Type B pancreatic cell (in vitro differentiated cells): ENCODE measurements around the gene VIT. TPM values are rescaled to one million over a fixed set of nuclear protein-coding genes. Genes with fewer than 3 reads are reported as not detected.
A peak's percentile ranks its signal among the peaks of the same experiment; 100 is the strongest.

Source experiments
- DNase-seq: peaks from one replicate; pipeline ENCODE4 v3.0.0; 2021; ENCODE audit warnings: mixed read lengths; ENCODE audit not compliant: unreplicated experiment; ENCODE audit errors: extremely low spot score
- H3K27ac Mint-ChIP-seq: 2 replicates; pipeline ENCODE4 v1.8.0; 2021; ENCODE audit warnings: mild to moderate bottlenecking, mixed read lengths
- H3K27me3 Mint-ChIP-seq: 2 replicates; pipeline ENCODE4 v1.8.0; 2021; ENCODE audit warnings: mixed read lengths
- H3K36me3 Mint-ChIP-seq: 2 replicates; pipeline ENCODE4 v1.8.0; 2021; ENCODE audit warnings: mixed read lengths
- H3K4me1 Mint-ChIP-seq: one replicate; pipeline ENCODE4 v1.8.0; 2021; ENCODE audit warnings: mixed read lengths; ENCODE audit not compliant: unreplicated experiment
- H3K4me3 Mint-ChIP-seq: 2 replicates; pipeline ENCODE4 v1.8.0; 2021; ENCODE audit warnings: mild to moderate bottlenecking, mixed read lengths
- H3K9me3 Mint-ChIP-seq: 2 replicates; pipeline ENCODE4 v1.8.0; 2021; ENCODE audit warnings: mixed read lengths
- total RNA-seq: library from RNA; stranded (reverse); gene quantifications from 2 replicates; pipeline ENCODE4 v1.2.1, GENCODE V29; 2021; ENCODE audit warnings: low replicate concordance
- TF ChIP-seq, protein P1 (sequence below): fragments of 200-600 bp; sonication (generic); conservative IDR thresholded peaks from 2 replicates; pipeline ENCODE4 v1.5.0; 2021; ENCODE audit warnings: antibody characterized with exemption, mild to moderate bottlenecking

VIT gene
- total RNA-seq, 1 donor from 2014 or later: 1.2 TPM

DNA sequence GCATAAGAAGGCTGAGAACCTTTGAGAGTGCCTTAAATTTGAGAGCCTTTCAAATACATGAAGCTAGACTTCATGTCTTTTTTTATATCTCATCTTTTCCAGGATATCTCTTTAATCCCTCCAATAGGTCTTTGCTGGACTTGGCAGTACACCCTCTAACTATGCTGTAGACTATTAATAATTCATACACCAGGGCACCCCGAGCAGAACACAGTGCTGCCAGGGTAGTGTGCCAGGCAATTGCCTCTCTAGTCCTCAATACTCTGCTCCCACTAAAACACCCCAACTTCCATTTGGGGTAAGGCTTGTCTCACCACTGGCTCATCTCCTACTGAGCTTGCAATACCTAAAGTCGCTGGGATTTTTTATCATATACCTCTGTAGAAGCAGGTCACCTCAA, 80.8 kb downstream of the VIT start:
- H3K9me3 Mint-ChIP-seq: no peaks in the 10 kb centered on the region
- peaks cover 16% of the 10 kb centered on the region for H3K27me3 Mint-ChIP-seq
- TF ChIP-seq, protein P1, sequence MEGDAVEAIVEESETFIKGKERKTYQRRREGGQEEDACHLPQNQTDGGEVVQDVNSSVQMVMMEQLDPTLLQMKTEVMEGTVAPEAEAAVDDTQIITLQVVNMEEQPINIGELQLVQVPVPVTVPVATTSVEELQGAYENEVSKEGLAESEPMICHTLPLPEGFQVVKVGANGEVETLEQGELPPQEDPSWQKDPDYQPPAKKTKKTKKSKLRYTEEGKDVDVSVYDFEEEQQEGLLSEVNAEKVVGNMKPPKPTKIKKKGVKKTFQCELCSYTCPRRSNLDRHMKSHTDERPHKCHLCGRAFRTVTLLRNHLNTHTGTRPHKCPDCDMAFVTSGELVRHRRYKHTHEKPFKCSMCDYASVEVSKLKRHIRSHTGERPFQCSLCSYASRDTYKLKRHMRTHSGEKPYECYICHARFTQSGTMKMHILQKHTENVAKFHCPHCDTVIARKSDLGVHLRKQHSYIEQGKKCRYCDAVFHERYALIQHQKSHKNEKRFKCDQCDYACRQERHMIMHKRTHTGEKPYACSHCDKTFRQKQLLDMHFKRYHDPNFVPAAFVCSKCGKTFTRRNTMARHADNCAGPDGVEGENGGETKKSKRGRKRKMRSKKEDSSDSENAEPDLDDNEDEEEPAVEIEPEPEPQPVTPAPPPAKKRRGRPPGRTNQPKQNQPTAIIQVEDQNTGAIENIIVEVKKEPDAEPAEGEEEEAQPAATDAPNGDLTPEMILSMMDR: no peak
- no peaks in the 10 kb centered on the region for H3K4me1 Mint-ChIP-seq
- no peak overlapping the region for H3K4me3 Mint-ChIP-seq
- no peaks in the 10 kb centered on the region for H3K36me3 Mint-ChIP-seq
- no peak for DNase-seq
- H3K27ac Mint-ChIP-seq: no peak overlapping the region

DNA sequence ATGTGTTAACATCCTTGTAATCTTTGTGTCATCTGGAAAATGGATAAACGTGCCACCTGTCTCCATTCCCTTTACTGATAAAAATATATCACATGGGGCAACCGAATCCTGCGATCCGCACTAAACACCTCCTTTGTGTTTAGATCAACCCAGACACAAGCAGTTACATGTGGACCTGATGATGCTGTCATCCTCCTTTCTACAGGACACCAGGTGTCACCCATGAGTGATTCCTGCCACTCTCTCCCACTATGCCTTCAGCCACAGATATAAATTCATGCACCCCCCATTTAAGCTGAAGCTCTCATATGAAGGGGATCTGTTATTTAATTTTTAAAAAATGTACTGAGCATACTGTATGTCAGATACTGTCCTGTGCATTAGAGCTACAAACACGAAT, 81.3 kb downstream of the VIT start:
- TF ChIP-seq, protein P1: no peak
- peaks cover 18% of the 10 kb centered on the region for H3K27me3 Mint-ChIP-seq
- no peak overlapping the region for H3K27ac Mint-ChIP-seq
- H3K4me1 Mint-ChIP-seq: no peaks in the 10 kb centered on the region
- no peaks in the 10 kb centered on the region for H3K9me3 Mint-ChIP-seq
- no peak for DNase-seq
- H3K4me3 Mint-ChIP-seq: no peak overlapping the region
- no peaks in the 10 kb centered on the region for H3K36me3 Mint-ChIP-seq

DNA sequence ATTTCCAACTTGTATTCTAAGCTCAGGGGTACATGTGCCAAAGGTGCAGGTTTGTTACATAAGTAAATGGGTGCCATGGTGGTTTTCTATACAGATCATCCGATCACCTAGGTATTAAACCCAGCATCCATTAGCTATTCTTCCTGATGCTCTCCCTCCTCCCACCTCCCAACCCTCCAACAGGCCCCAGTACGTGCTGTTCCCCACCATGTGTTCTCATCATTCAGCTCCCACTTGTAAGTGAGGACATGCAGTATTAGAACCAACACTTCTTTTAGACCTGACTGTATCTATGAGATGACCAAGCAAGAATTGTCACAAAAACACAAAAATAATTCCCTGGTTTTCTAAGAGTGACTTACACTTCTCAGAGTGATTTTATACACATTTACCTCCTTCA, 83.0 kb downstream of the VIT start:
- no peaks in the 10 kb centered on the region for H3K9me3 Mint-ChIP-seq

DNA sequence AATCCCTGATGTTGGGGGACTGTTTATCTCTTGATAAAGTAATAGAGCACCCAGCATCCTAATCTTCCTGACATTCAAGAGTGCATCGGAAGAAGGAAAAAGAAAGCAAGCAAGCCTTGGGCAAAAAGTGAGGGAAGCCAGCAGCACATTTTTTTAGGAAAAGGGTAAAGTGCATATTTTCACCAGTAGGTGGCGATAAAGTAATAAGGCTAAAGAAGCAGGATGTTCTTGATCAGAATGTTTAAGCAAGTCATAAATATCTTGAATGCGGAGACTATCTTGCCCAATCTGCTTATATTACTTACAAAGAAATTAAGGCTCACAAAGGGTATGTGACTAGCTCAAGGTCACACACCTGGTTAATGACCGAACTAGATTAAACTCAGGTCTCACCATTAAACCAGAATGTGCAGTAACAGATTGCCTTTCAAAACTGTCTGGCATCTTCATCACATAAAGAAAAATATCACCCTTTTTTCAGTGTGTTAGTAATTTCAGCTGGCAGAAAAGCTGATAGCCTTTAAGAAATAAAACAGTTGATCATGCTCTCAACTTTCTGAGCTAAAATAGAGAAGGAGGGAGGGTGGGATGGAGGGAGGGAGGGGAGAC, 83.8 kb downstream of the VIT start:
- H3K27ac Mint-ChIP-seq: no peak overlapping the region
- TF ChIP-seq, protein P1: peak; percentile 86
- DNase-seq: no peak

More for the DNA sequence above, 83.0 kb downstream of the VIT start:
- DNase-seq: no peak
- H3K27ac Mint-ChIP-seq: no peak overlapping the region
- no peaks in the 10 kb centered on the region for H3K4me1 Mint-ChIP-seq
- H3K27me3 Mint-ChIP-seq: peaks cover 31% of the 10 kb centered on the region
- no peak overlapping the region for H3K4me3 Mint-ChIP-seq
- TF ChIP-seq, protein P1: no peak
- H3K36me3 Mint-ChIP-seq: no peaks in the 10 kb centered on the region

DNA sequence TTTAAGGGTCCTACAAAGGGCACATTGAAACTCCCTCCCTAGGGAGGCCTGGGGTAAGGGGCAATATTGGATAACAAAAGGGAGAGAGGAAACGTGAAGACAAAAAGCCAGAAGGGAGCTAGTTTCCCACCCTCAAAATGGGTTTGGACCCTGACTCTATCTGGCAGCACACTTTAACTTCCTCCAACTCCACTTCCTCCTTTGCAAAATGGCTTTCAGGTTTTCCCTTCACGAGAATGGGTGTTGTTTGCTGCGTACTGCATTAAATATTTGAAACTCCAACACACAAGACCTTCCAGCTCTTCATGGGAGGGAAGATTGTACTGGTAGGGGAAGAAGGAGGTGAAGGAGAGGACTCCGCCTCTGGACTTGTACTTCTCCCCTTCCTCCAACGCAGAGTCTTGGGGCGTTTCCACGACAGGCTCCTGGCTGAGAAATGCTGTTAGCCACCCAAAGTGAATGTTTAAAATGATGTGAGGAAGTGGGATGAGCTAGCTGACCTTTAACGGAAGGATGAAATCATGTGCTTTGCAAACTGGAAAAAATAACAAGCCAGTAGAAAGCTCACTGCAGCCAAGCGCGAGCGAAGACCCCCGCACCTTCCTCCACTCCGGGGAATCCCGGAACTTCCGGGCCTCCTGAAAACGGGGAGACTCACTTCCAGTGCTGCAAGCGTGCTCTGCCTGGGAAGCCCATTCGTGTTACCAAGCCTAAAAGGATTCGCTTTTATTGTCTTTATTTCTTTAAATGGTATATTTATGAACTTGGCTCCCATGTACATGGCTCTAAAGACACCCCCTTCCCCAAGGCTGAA, 85.6 kb downstream of the VIT start:
- Mint-ChIP-seq H3K9me3 (no peaks in the 10 kb centered on the region), H3K36me3 (no peaks in the 10 kb centered on the region), H3K4me3 (no peak overlapping the region), H3K27ac (no peak overlapping the region), H3K27me3 (peaks cover 25% of the 10 kb centered on the region), H3K4me1 (peaks cover 6% of the 10 kb centered on the region)
- TF ChIP-seq, protein P1: no peak
- DNase-seq: no peak

More for the DNA sequence above, 83.8 kb downstream of the VIT start:
- Mint-ChIP-seq H3K4me3 (no peak overlapping the region), H3K27me3 (peaks cover 28% of the 10 kb centered on the region), H3K36me3 (no peaks in the 10 kb centered on the region), H3K4me1 (peaks cover 5% of the 10 kb centered on the region), H3K9me3 (no peaks in the 10 kb centered on the region)
